Measurements from ENCODE around the gene KLHL29.

DNA sequence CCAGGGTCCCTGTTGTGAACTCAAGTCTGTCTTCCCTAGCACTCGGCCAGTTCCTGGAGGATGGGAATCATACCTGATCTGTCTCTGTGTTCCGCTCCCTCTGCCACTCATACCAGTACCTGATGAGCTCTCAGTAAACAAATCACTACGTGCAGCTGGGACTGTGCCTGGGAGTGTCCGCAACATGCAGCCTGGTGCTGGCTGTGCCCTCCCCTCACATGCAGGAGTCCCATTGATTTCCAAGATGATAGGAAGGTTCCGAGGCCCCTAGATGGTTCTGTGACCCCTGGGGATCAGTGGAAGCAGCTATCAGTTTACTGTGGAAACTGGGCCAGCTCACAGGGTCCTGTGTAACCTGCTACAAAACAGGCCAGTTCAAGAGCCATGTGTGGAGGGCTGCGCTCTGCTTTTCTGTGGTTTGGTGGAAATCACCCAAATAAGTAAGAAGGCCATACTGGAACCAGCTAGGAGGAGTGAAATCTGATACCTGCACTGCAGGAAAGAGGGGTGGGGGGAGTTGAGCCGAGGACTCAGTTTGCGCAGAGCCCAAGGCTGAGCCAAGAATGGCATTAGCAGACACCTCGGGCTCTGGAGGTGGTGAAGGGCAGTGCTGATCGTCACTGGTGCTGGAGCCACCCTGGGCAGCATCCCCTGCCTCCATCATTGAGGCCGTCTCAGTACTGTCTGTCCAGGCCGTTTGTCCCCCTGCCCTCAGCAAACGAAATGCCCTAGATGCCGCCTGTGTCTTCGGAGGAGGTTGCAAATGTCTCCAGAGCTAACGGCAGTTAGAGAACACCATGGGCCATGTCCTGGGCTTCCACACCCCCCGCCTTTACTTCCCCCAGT is 93.3 kb downstream of the KLHL29 start:
- TF ChIP-seq, protein P1, sequence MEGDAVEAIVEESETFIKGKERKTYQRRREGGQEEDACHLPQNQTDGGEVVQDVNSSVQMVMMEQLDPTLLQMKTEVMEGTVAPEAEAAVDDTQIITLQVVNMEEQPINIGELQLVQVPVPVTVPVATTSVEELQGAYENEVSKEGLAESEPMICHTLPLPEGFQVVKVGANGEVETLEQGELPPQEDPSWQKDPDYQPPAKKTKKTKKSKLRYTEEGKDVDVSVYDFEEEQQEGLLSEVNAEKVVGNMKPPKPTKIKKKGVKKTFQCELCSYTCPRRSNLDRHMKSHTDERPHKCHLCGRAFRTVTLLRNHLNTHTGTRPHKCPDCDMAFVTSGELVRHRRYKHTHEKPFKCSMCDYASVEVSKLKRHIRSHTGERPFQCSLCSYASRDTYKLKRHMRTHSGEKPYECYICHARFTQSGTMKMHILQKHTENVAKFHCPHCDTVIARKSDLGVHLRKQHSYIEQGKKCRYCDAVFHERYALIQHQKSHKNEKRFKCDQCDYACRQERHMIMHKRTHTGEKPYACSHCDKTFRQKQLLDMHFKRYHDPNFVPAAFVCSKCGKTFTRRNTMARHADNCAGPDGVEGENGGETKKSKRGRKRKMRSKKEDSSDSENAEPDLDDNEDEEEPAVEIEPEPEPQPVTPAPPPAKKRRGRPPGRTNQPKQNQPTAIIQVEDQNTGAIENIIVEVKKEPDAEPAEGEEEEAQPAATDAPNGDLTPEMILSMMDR (conservative IDR thresholded peaks at IDR 0.05; ENCODE audit: low read depth, low read length), result no peak
- TF ChIP-seq EZH2 (IDR thresholded peaks at IDR 0.05; ENCODE audit: low read length, unreplicated experiment), result no peak
